Neural progenitor cell (in vitro differentiated cells): ENCODE measurements around the gene RHOF.

Source experiments
- EZH2 ChIP-seq: fragments of 200-600 bp; sonication (generic); IDR thresholded peaks from 2 replicates; pipeline ENCODE4 v1.6.1; 2017; ENCODE audit warnings: antibody characterized with exemption, mild to moderate bottlenecking, moderate library complexity
- EZH2phosphoT487 ChIP-seq: fragments of 200-600 bp; sonication (generic); IDR thresholded peaks from 2 replicates; pipeline ENCODE4 v1.6.1; 2017; ENCODE audit warnings: antibody characterized with exemption
- TF ChIP-seq, protein P1 (sequence below): fragments of 200-600 bp; sonication (generic); IDR thresholded peaks from 2 replicates; pipeline ENCODE4 v1.5.1; 2017; ENCODE audit warnings: antibody characterized with exemption, mild to moderate bottlenecking

DNA sequence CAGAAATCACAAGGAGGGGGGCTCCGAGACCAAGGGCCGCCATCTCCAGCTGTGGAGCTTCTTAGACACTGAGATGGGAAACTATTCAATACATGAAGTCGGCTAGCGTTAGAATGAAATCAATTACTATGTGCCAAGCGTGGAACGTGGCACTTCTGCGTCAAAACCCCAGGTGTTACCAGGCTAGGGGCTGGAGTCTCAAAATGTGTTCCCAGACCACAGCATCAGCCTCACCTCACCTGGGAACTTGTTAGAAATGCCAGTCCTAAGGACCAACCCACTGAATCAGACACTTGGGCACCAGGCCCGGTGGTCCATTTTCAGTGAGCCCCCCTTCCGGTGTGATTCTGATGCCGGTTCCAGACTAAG lies 5.3 kb upstream of the RHOF start:
- TF ChIP-seq EZH2, result no peak
- TF ChIP-seq, protein P1, sequence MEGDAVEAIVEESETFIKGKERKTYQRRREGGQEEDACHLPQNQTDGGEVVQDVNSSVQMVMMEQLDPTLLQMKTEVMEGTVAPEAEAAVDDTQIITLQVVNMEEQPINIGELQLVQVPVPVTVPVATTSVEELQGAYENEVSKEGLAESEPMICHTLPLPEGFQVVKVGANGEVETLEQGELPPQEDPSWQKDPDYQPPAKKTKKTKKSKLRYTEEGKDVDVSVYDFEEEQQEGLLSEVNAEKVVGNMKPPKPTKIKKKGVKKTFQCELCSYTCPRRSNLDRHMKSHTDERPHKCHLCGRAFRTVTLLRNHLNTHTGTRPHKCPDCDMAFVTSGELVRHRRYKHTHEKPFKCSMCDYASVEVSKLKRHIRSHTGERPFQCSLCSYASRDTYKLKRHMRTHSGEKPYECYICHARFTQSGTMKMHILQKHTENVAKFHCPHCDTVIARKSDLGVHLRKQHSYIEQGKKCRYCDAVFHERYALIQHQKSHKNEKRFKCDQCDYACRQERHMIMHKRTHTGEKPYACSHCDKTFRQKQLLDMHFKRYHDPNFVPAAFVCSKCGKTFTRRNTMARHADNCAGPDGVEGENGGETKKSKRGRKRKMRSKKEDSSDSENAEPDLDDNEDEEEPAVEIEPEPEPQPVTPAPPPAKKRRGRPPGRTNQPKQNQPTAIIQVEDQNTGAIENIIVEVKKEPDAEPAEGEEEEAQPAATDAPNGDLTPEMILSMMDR, result no peak
- no peak for TF ChIP-seq EZH2phosphoT487
